AG04450 (cell line): ENCODE results near the gene LSM10. TPM values are rescaled to one million over a fixed set of nuclear protein-coding genes. Genes with fewer than 3 reads are reported as not detected.

ENCODE experiments used
- CTCF ChIA-PET: fragments of 300-600, 350-600 bp; formaldehyde crosslinking; extraction: SDS; loops from one replicate; lab custom pipeline; 2022; ENCODE audit warnings: antibody characterized with exemption, inconsistent platforms; lab: Charles Lee
- POLR2A ChIA-PET: fragments of 350-600 bp; formaldehyde crosslinking; extraction: SDS; loops from one replicate; lab custom pipeline; 2021; ENCODE audit warnings: antibody characterized with exemption, inconsistent platforms; lab: Yijun Ruan, JAX
- DNase-seq: peaks from one replicate; pipeline ENCODE4 v3.0.0-alpha.2; 2011; ENCODE audit warnings: low read depth, low spot score
- H3K27ac ChIP-seq: one replicate; pipeline ENCODE4 v1.5.1; 2012; ENCODE audit warnings: low read depth, low read length, control low read depth
- H3K27me3 ChIP-seq: one replicate; pipeline ENCODE4 v1.6.0; 2012; ENCODE audit warnings: low read length; ENCODE audit not compliant: control insufficient read depth, insufficient read depth
- H3K4me3 ChIP-seq: 2 replicates; pipeline ENCODE4 v1.5.1; 2011; ENCODE audit warnings: mild to moderate bottlenecking, low read depth, low read length, control low read depth
- H3K9me3 ChIP-seq: 2 replicates; pipeline ENCODE4 v1.5.1; 2012; ENCODE audit warnings: low read length; ENCODE audit not compliant: control insufficient read depth, insufficient read depth
- polyA plus RNA-seq: library from polyadenylated mRNA; depleted of rRNA; stranded (reverse); fragments of >200 nt; gene quantifications from 2 replicates; pipeline ENCODE4 v1.2.3, GENCODE V29; 2011
- TF ChIP-seq, protein P1 (sequence below): IDR thresholded peaks from 2 replicates; pipeline ENCODE4 v1.5.1; 2011; ENCODE audit warnings: low read depth, low read length, control low read depth, inconsistent platforms

Gene LSM10
- polyA plus RNA-seq, 1 experiment, result 50.8 TPM

DNA sequence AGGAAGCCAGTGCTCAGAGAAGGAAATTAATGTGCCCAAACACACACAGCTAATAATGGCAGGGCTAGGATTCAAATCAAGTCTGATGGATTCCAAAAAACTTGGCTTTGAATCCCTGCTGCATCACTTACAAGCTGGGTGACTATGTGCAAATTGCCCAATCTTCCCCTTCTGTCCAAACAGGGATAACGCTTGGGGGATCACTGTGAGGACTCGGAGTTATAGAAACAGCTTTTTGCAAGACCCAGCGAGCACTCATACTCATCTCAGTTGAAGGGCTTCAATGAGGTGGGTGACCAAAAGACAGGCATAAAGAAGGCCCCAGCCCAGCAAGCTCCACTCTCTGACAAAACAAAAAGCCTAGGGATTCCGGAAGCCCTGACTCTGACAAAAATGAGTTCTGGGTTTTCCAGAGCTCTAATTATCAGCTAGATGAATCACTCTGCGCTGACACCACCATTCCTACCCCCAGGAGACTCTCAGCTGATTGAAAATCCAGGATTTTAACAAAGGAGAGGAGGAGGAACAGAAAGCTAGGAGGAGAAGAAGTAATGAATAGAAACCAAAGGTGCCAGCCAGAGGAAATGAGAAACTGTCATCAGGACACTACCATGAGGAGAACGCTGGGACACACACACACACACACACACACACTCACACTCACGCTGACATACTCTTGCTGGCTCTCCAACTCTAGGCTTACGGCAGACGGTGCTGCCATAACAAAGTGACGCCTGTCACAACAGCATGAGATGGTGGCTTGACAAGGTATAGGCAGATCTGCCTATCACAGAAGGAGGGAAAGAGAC, 10.4 kb downstream of the LSM10 start:
- no peak for DNase-seq
- no peaks in the 10 kb centered on the region for H3K27me3 ChIP-seq
- ChIA-PET CTCF (interaction anchor here (1.3 to 4.1 kb wide), 3 partner anchors 10 to 44 kb away, joined by 3 to 20 read pairs (median 4); no protein-coding TSS in a partner anchor), POLR2A (interaction anchor here (0.5 to 3.2 kb wide), 19 partner anchors 11 to 272 kb away, joined by 3 to 28 read pairs (median 7); partner anchors contain the start of genes LSM10, OSCP1 and TRAPPC3)
- TF ChIP-seq, protein P1, sequence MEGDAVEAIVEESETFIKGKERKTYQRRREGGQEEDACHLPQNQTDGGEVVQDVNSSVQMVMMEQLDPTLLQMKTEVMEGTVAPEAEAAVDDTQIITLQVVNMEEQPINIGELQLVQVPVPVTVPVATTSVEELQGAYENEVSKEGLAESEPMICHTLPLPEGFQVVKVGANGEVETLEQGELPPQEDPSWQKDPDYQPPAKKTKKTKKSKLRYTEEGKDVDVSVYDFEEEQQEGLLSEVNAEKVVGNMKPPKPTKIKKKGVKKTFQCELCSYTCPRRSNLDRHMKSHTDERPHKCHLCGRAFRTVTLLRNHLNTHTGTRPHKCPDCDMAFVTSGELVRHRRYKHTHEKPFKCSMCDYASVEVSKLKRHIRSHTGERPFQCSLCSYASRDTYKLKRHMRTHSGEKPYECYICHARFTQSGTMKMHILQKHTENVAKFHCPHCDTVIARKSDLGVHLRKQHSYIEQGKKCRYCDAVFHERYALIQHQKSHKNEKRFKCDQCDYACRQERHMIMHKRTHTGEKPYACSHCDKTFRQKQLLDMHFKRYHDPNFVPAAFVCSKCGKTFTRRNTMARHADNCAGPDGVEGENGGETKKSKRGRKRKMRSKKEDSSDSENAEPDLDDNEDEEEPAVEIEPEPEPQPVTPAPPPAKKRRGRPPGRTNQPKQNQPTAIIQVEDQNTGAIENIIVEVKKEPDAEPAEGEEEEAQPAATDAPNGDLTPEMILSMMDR, result no peak
- peak overlapping the region; percentile 100 for H3K27ac ChIP-seq
- H3K9me3 ChIP-seq, result no peaks in the 10 kb centered on the region; the same call in 1 of the 2 replicates
- peak overlapping the region; percentile 64 for H3K4me3 ChIP-seq

DNA sequence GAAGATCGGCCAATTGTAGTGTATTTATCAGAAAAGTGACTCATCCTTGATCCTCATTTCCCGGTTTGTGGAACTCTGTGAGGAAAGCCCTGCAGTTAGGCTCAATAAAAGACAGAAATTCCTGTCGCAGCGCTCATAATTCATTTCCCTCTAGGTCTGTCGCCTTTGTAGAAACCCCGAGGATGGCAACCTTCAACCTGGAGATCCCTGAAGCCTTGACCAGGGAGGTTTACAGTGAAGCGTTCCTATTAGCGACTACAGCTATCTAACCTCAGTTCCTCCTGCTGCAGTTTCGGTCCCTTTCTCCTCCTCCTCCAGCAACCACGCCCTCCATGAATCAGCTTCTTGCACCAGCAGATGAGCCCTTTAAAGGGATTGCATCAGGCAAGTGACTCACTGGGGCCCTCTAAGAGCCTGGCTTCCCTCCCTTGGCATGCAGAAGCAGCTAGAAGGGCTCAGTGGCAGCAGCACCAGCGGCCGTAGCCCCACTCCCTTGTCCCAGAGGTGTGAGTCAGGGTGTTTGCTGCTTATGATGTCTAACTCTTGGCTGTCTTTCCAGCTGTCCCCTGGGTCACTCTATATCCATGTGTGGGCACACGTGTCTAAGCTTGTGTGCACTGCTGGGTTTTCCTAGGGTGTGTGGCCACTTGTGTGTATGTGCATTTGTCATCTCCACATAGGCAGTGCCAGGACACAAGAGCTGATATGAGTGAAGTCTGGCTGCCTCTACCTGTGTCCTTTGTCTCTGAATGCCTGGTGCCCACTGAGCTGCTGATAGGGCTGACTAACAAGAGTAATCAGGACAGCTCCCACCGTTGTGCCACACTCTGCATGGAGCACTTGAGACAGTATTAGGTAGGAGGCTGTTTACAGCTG, 11.2 kb downstream of the LSM10 start:
- TF ChIP-seq, protein P1, result no peak
- POLR2A ChIA-PET, result interaction anchor here (0.5 to 3.2 kb wide), 21 partner anchors 12 to 276 kb away, joined by 3 to 28 read pairs (median 7); partner anchors contain the start of genes LSM10, OSCP1 and TRAPPC3

DNA sequence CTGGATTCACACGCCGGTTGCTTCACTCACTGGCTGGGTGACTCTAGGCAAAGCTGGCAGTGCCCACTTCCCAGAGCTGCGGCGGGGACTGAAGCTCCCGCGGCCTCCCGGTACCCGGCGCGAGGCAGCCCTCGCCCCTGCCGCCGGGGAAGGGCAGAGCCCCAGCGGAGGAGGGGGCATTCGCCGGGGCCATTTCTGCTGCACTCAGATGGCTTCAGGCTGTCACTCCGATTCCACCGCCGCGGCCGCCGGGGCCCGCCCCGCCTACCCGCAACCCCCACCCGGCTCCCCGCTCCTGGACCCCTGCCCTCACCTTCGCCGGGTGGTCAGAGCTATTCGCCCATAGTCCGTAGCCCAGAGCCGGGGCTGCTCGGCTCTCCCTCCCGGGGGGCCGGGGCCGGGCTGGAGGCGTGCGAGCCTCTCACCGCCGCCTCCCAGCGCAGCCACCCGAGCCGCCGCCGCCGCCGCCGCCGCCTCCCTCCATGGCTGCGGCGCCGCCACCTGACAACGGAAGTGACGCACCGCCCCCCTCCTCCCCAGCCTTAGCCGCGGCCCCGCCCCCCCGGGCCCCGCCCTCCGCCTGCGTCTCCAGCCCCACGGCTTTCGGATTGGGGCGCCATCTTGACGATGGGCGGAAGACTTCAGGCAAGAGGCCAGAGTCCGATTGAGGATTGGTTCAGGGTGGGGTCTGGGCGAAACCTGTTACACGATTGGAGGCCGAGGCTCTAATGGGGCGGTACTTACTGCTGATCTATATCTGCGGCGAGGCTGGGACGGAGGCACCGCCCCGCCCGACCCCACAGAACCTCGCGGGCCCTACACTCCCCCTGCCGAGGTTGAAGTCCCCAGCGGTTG, 12.1 kb downstream of the LSM10 start, which contains the start of gene STK40:
TSS of gene STK40 (minus strand) at position 515 of the 855 bp plus-strand sequence. CDS start 24,592 bp downstream, outside the sequence.
- ChIA-PET CTCF (interaction anchor here (1.1 to 4.1 kb wide), 3 partner anchors 17 to 43 kb away, joined by 3 to 20 read pairs (median 4); no protein-coding TSS in a partner anchor), POLR2A (interaction anchor here (0.5 to 3.2 kb wide), 19 partner anchors 12 to 275 kb away, joined by 3 to 28 read pairs (median 8); partner anchors contain the start of genes LSM10, OSCP1 and TRAPPC3)

More for the DNA sequence above, 11.2 kb downstream of the LSM10 start:
- CTCF ChIA-PET, result interaction anchor here (1.1 to 4.1 kb wide), 4 partner anchors 11 to 43 kb away, joined by 3 to 20 read pairs (median 4); no protein-coding TSS in a partner anchor
- Histone ChIP-seq H3K27ac (peak overlapping the region; percentile 100), H3K27me3 (no peaks in the 10 kb centered on the region), H3K4me3 (peak overlapping the region; percentile 64), H3K9me3 (no peaks in the 10 kb centered on the region; the same call in 1 of the 2 replicates)
- peak; percentile 99 for DNase-seq

More for the DNA sequence above, 12.1 kb downstream of the LSM10 start, which contains the start of gene STK40:
- H3K27me3 ChIP-seq, result no peaks in the 10 kb centered on the region
- H3K9me3 ChIP-seq, result no peaks in the 10 kb centered on the region; the same call in 1 of the 2 replicates
- H3K4me3 ChIP-seq, result peak within 1 kb of the TSS; percentile 92
- TF ChIP-seq, protein P1, result no peak
- peak within 1 kb of the TSS; percentile 100 for H3K27ac ChIP-seq
- peak; percentile 99 for DNase-seq
